Hippocampal formation (tissue), 2 donors: ENCODE data around the gene MYCBPAP.

Experiments
- DNase-seq, 2 donors: peaks; one replicate each; lab custom pipeline; 2025; lab: John Stamatoyannopoulos, UW

MYCBPAP gene

DNA sequence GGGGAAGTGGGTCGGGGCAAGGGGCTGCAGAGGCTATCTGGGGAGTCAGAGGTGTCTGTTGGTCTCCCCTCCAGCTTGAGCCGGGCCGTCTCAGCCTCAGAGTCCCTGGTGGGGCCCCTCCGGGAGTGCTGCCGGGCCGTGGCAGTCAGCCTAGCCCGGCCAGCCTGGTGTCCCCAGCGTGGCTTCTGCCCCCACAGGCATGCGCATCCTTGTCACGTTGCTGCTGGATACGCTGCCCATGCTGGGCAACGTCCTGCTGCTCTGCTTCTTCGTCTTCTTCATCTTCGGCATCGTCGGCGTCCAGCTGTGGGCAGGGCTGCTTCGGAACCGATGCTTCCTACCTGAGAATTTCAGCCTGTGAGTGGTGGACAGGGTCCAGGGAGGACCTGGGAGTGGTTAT is 63.4 kb downstream of the MYCBPAP start:
- DNase-seq: no peak

DNA sequence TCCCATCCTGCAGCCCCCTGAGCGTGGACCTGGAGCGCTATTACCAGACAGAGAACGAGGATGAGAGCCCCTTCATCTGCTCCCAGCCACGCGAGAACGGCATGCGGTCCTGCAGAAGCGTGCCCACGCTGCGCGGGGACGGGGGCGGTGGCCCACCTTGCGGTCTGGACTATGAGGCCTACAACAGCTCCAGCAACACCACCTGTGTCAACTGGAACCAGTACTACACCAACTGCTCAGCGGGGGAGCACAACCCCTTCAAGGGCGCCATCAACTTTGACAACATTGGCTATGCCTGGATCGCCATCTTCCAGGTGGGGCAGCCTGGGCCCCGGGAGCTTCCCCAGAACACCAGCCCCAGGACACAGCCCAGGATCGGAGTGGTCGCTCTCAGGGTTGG is 64.3 kb downstream of the MYCBPAP start:
- DNase-seq: no peak

DNA sequence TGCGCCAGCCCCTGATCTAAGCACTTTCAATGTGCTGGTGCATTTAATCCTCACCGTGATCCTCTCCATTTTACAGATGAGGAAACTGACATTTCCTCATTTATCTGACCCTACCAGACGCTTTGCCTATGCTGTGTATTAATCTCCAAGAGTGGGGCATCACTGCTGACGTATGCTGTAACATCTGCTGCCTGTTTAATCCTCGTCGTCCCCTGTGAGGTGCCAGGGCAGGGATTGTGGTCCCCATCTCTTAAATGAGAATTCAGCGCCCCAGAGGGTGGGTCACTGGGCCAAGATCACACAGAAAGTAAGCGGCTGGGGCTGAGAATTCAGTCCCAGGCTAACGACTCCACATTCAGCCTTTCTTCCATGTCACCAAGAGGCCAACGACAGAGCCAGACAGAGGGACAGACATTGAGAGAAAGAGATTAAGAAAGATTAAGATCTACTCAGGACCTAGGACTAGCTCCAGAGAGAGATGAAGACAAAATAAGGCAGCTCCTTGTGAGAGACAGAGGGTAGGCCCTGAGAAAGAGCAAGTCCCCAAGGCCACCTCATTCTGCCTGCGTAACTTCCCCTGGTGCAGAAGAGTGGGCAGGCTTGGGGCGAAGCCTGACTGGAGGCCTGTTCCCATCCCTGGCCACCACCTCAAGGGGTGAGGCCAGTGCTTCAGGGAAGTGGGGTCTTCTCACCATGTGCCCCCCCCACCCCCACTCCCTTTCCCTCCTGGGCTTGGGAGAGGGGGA is 65.8 kb downstream of the MYCBPAP start:
- no peak for DNase-seq

DNA sequence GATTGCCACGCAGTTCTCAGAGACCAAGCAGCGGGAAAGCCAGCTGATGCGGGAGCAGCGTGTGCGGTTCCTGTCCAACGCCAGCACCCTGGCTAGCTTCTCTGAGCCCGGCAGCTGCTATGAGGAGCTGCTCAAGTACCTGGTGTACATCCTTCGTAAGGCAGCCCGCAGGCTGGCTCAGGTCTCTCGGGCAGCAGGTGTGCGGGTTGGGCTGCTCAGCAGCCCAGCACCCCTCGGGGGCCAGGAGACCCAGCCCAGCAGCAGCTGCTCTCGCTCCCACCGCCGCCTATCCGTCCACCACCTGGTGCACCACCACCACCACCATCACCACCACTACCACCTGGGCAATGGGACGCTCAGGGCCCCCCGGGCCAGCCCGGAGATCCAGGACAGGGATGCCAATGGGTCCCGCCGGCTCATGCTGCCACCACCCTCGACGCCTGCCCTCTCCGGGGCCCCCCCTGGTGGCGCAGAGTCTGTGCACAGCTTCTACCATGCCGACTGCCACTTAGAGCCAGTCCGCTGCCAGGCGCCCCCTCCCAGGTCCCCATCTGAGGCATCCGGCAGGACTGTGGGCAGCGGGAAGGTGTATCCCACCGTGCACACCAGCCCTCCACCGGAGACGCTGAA is 67.5 kb downstream of the MYCBPAP start:
- DNase-seq: no peak

DNA sequence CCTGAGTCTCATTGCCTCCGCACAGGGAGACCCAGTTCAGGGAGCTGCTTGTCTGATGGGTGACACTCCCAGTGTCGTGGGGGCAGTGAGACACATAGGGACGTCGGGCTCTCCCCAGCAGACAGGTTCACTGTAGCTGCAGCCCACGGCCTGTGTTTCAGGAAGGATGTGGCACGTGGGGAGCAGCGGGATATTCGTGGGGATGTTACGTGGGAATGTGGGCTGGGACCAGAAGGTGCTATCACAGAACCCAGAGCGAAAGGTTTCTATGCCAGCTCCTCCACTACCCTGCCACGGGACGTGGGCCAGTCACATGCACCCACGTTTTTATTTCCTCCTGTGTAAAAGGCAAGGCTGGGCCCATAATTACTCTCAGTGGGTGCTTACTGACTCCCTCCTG is 68.6 kb downstream of the MYCBPAP start:
- DNase-seq: no peak

DNA sequence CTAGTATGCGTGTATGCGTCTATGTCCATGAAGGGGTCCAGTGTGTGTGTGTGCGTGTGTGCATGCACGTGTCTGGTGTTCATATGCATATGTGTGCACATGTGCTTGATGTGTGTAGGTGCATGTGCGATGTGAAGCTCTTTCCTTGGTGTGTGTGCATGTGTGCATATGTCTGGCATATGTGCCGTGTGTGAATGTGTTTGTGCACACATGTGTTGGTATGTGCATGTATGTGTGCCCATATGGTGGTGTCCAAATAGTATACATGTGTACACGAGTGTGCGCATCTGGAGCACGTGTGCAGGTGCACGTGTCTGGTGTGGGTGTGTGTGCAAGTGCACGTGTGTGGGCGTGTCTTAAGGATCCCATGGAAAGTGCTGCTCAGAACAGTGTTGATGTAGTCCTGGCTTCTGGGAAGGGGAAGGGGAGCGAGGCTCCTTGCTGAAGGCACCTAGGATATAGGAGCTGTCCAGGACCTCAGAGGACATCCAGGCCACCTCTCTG is 69.3 kb downstream of the MYCBPAP start:
- no peak for DNase-seq

DNA sequence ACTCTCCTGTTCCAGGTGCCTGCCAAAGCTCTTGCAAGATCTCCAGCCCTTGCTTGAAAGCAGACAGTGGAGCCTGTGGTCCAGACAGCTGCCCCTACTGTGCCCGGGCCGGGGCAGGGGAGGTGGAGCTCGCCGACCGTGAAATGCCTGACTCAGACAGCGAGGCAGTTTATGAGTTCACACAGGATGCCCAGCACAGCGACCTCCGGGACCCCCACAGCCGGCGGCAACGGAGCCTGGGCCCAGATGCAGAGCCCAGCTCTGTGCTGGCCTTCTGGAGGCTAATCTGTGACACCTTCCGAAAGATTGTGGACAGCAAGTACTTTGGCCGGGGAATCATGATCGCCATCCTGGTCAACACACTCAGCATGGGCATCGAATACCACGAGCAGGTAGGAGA is 69.9 kb downstream of the MYCBPAP start:
- DNase-seq: no peak

DNA sequence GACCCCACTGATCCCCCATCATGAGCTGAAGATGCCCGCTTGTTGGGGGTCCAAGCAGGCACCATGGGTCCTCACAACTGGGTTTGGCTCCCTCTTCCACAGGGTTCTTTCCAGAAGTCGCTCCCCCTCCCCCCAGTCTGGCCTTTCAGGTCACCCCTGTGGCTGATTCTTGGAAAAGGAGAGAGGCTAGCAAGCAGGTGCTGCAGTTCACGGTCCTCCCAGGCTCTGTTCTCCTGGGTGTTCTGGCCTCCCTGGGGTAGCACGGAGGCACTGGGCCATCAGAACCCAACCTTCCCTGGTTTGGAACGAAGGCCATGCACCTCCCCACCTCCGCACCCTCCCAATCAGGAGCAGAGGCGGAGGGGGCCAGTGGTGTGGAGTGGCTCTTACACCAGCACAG is 71.2 kb downstream of the MYCBPAP start:
- no peak for DNase-seq

DNA sequence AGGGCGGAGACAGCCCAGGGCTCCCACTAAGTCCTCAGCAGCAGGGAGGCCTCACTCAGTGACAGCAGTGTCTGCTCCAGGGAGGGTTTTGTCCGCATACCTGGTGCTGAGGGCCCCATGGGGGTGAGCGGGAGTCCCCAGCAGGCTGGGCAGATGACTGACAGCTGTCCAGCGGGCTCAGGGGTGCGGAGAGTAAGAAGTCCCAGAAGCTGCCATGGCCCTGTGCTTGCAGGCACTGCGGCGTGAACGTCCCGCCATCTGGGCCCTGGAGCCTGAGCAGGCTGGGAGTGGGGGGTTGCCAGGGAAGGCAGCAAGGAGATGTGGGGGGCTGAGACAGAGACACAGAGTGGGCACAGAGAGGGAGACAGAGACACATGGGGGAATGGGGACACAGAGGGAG is 72.4 kb downstream of the MYCBPAP start:
- DNase-seq: no peak
